ENCODE data around the gene UBR4. TPM values are rescaled to one million over a fixed set of nuclear protein-coding genes. Genes with fewer than 3 reads are reported as not detected.

Gene UBR4
- total RNA-seq, 2 experiments from 2014 or later = 121 to 126 TPM

- H4K20me1 ChIP-seq (ENCODE audit: insufficient read depth, low read length) = no peaks in the 10 kb centered on the region
Observed at GRCh38 chr1:19160831-19161230, 49.2 kb downstream of the UBR4 start.

GRCh38 chr1:19157653-19158052 lies 52.4 kb downstream of the UBR4 start:
- no peaks in the 10 kb centered on the region for H3K9me2 ChIP-seq (ENCODE audit: insufficient read depth, low read length)
- TF ChIP-seq, protein P1, sequence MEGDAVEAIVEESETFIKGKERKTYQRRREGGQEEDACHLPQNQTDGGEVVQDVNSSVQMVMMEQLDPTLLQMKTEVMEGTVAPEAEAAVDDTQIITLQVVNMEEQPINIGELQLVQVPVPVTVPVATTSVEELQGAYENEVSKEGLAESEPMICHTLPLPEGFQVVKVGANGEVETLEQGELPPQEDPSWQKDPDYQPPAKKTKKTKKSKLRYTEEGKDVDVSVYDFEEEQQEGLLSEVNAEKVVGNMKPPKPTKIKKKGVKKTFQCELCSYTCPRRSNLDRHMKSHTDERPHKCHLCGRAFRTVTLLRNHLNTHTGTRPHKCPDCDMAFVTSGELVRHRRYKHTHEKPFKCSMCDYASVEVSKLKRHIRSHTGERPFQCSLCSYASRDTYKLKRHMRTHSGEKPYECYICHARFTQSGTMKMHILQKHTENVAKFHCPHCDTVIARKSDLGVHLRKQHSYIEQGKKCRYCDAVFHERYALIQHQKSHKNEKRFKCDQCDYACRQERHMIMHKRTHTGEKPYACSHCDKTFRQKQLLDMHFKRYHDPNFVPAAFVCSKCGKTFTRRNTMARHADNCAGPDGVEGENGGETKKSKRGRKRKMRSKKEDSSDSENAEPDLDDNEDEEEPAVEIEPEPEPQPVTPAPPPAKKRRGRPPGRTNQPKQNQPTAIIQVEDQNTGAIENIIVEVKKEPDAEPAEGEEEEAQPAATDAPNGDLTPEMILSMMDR (conservative IDR thresholded peaks at IDR 0.05; ENCODE audit: low read length) = no peak
- TF ChIP-seq EZH2phosphoT487 (IDR thresholded peaks at IDR 0.05; ENCODE audit: borderline replicate concordance, low read depth, low read length) = no peak
- no peak overlapping the region for H3K4me2 ChIP-seq (ENCODE audit: low read length)
- H3K4me3 ChIP-seq (ENCODE audit: low read depth, low read length, poor library complexity, severe bottlenecking) = no peak overlapping the region
- DNase-seq (ENCODE audit: low spot score) = no peak
- no peaks in the 10 kb centered on the region for H3K9me3 ChIP-seq (ENCODE audit: low read length)
- peaks cover 100% of the 10 kb centered on the region for H3K36me3 ChIP-seq (ENCODE audit: insufficient read depth, low read length)
- ChIA-PET CTCF (ENCODE audit: unreplicated experiment) (no interaction called here), POLR2A (no interaction called here)
- H3K27ac ChIP-seq (ENCODE audit: low read depth, low read length, poor library complexity, severe bottlenecking) = no peak overlapping the region
- no peaks in the 10 kb centered on the region for H3K79me2 ChIP-seq (ENCODE audit: insufficient read depth, low read depth, low read length)
- no peaks in the 10 kb centered on the region for H4K20me1 ChIP-seq (ENCODE audit: insufficient read depth, low read length)
- H2AFZ ChIP-seq (ENCODE audit: low read length) = no peak overlapping the region
- H3K4me1 ChIP-seq (ENCODE audit: insufficient read depth, low read length, poor library complexity, severe bottlenecking) = no peaks in the 10 kb centered on the region
- intact Hi-C loops (cut with micrococcal nuclease; ENCODE audit: unreplicated experiment) = no loop called here
- no TSS peak for BruUV-seq (replicated peaks)

More at GRCh38 chr1:19160831-19161230, 49.2 kb downstream of the UBR4 start:
- TF ChIP-seq EZH2phosphoT487 (IDR thresholded peaks at IDR 0.05; ENCODE audit: borderline replicate concordance, low read depth, low read length) = no peak
- TF ChIP-seq, protein P1 (conservative IDR thresholded peaks at IDR 0.05; ENCODE audit: low read length) = no peak
- intact Hi-C loops (cut with micrococcal nuclease; ENCODE audit: unreplicated experiment) = no loop called here
- H3K4me2 ChIP-seq (ENCODE audit: low read length) = no peak overlapping the region
- H3K27ac ChIP-seq (ENCODE audit: low read depth, low read length, poor library complexity, severe bottlenecking) = no peak overlapping the region
- H3K9me3 ChIP-seq (ENCODE audit: low read length) = no peaks in the 10 kb centered on the region
- ChIA-PET CTCF (ENCODE audit: unreplicated experiment) (no interaction called here), POLR2A (interaction anchor here (0.6 kb wide), 1 partner anchor 94 kb away, joined by 6 read pairs; no protein-coding TSS in a partner anchor)
- no peak for DNase-seq (ENCODE audit: low spot score)
- no peak overlapping the region for H3K4me3 ChIP-seq (ENCODE audit: low read depth, low read length, poor library complexity, severe bottlenecking)
- no peaks in the 10 kb centered on the region for H3K4me1 ChIP-seq (ENCODE audit: insufficient read depth, low read length, poor library complexity, severe bottlenecking)
- peaks cover 100% of the 10 kb centered on the region for H3K36me3 ChIP-seq (ENCODE audit: insufficient read depth, low read length)
- H3K79me2 ChIP-seq (ENCODE audit: insufficient read depth, low read depth, low read length) = no peaks in the 10 kb centered on the region
- H3K9me2 ChIP-seq (ENCODE audit: insufficient read depth, low read length) = no peaks in the 10 kb centered on the region
- no TSS peak for BruUV-seq (replicated peaks)
- no peak overlapping the region for H2AFZ ChIP-seq (ENCODE audit: low read length)

DNA sequence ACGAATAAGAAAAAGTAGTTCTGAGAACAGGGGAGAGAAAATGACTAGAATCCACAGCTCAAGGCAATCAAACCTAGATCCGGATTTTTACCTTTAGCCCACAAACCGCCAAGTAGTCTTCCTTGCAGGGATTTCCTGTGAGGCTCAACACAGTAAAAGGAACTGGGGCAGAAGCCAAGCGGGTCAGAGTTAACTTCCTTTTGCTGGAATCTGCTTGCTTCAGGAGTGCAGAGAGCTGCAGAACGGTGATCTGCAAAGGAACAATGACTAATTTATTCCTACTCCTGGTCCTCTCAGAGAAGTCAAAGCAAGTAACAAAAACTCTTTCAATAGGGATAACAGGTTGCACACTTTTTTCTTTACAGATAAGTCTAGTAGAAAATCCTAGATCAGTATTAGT lies 53.4 kb downstream of the UBR4 start:
- DNase-seq (ENCODE audit: low spot score) = no peak
- ChIA-PET CTCF (ENCODE audit: unreplicated experiment) (no interaction called here), POLR2A (interaction anchor here (0.6 kb wide), 1 partner anchor 12 kb away, joined by 5 read pairs; no protein-coding TSS in a partner anchor)
- H4K20me1 ChIP-seq (ENCODE audit: insufficient read depth, low read length) = no peaks in the 10 kb centered on the region
- no peaks in the 10 kb centered on the region for H3K9me3 ChIP-seq (ENCODE audit: low read length)
- no peak overlapping the region for H3K4me3 ChIP-seq (ENCODE audit: low read depth, low read length, poor library complexity, severe bottlenecking)
- TF ChIP-seq, protein P1 (conservative IDR thresholded peaks at IDR 0.05; ENCODE audit: low read length) = no peak
- no peak for TF ChIP-seq EZH2phosphoT487 (IDR thresholded peaks at IDR 0.05; ENCODE audit: borderline replicate concordance, low read depth, low read length)
- intact Hi-C loops (cut with micrococcal nuclease; ENCODE audit: unreplicated experiment) = no loop called here
- BruUV-seq (replicated peaks) = no TSS peak
- H3K79me2 ChIP-seq (ENCODE audit: insufficient read depth, low read depth, low read length) = no peaks in the 10 kb centered on the region
- H3K27ac ChIP-seq (ENCODE audit: low read depth, low read length, poor library complexity, severe bottlenecking) = no peak overlapping the region
- peaks cover 100% of the 10 kb centered on the region for H3K36me3 ChIP-seq (ENCODE audit: insufficient read depth, low read length)
- H3K9me2 ChIP-seq (ENCODE audit: insufficient read depth, low read length) = no peaks in the 10 kb centered on the region
- no peak overlapping the region for H2AFZ ChIP-seq (ENCODE audit: low read length)
- H3K4me2 ChIP-seq (ENCODE audit: low read length) = no peak overlapping the region
- H3K4me1 ChIP-seq (ENCODE audit: insufficient read depth, low read length, poor library complexity, severe bottlenecking) = no peaks in the 10 kb centered on the region

Data from OCI-LY7 (cell line).